Measurements from ENCODE around the gene NVL.
A peak's percentile ranks its signal among the peaks of the same experiment; 100 is the strongest.

NVL gene

GRCh38 chr1:224274970-224275626, 54.9 kb downstream of the NVL start:
- DNase-seq, result no peak

- DNase-seq, result no peak
Measured at GRCh38 chr1:224273641-224274040, 56.3 kb downstream of the NVL start.

DNA sequence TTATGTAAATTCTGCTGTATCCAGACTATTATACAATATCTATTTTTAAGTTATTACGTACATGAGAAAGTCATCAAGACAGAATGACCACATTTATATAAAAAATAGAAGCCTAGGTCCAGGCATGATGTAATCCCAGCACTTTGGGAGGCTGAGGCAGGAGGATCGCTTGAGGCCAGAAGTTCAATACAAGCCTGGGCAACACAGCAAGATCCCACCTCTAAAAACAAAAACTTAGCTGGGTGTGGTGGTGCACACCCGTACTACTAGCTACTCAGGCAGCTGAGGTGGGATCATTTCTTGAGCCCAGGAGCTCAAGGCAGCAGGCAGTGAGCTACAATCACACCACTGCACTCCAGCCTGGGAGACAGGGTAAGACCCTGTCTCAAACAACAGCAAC, 58.9 kb downstream of the NVL start:
- DNase-seq, result no peak

DNA sequence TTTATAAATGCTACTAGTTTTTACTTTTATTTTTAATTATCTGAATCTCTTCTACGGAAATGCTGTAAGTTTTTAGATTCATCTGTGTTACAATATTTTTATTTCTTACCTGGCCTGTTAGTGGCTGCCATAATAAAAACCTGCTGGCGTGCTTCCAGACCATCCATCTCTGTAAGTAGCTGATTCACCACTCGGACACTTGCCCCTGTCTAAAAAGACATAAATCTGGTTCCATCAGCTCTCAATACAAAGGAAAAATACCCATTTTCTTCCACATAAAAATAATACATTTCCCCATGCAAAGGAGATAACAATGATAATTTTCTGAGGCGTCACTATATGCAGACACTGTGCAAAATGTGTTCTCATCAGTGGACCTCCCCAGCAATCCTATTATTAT, 62.0 kb downstream of the NVL start:
- DNase-seq, result no peak

DNA sequence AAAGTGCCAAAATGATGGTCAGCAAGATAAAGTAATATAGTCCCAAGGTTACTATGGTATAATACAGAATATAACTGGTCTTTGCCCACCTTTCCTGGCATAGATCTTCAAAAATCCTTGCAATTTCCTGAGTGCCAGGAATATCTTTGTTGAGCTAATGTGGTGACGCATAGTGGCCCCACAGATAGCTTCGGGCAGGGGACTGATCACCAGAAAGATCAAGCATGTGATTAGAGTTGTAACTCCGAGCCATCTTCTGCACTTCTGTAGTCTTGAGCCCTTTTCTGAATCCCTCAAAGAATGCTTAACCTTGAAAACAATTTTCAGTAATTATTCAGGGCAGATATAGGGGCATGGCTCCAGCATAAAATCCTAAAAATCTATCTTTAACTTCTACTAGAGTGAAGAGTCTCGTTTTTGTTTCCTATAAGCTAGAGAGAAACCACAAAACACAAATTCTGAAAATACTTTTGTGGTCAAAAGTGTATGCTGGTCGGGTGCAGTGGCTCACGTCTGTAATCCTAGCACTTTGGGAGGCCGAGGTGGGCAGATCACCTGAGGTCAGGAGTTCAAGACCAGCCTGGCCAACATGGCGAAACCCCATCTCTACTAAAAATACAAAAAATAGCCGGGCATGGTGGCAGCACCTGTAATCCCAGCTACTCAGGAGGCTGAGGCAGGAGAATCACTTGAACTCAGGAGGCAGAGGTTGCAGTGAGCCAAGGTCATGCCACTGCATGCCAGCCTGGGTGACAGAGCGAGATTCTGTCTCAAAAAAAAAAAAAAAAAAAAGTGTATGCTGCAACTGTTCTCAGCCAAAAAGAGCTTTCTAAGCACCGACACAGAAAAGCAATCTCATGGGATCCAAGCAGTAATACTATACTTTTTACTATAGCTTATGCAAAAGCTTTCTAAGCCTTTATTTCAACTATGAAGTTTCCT, 62.8 kb downstream of the NVL start:
- DNase-seq, result no peak

DNA sequence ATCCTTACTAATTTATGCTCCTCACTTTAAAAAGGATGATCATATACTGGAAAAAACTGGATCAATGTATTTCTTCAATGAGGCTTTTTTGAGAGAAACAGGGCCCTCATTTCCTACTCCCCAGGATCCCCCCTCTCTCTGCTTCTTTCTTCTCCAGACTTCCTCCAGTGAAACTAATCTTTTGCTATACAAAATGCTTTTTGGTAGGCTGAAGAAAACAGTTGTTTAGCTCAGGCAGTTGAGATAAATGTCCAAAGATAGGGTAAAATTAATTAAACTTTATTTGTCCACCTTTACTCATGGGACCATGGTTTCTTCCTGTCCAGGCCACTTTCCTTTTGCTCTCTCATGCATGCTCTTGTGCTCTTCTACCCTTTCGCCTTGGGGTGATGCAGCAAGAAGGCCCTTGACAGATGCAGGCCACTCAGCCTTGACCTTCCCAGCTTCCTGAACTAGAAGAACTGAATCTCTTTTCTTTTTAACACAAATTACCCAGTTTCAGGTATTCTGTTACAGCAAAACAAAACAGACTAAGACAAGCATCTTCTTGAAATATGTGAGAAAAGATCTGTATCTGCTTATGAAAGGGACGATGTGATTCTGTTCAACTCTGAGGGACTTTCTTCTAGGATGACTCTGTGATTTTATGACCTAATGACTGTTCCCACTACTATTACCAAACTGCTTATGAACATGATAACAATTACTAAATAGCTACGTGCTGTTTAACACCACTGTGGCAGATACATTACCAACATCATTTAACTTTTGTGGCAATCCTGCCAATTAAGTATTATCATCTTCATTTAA, 63.7 kb downstream of the NVL start:
- no peak for DNase-seq

DNA sequence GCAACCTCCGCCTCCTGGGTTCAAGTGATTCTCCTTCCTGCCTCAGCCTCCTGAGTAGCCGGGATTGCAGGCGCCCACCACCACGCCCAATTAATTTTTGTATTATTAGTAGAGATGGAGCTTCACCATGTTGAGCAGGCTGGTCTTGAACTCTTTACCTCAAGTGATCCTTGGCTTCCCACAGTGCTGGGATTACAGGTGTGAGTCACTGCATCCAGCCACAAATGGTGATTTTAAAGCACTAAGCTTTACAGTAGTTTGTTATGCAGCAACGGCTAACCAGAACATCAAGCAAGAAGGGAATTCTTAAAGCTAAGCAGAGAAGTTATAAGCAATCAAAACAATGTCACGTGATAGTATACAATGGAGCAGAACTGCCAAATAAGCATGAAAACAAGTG, 65.7 kb downstream of the NVL start:
- DNase-seq, result no peak

- DNase-seq, result peak; percentile 65
Measured at GRCh38 chr1:224262373-224263054, 67.5 kb downstream of the NVL start.

- no peak for DNase-seq
Measured at GRCh38 chr1:224259986-224260385, 70.0 kb downstream of the NVL start.

GRCh38 chr1:224258351-224258750, 71.6 kb downstream of the NVL start:
- DNase-seq, result no peak

DNA sequence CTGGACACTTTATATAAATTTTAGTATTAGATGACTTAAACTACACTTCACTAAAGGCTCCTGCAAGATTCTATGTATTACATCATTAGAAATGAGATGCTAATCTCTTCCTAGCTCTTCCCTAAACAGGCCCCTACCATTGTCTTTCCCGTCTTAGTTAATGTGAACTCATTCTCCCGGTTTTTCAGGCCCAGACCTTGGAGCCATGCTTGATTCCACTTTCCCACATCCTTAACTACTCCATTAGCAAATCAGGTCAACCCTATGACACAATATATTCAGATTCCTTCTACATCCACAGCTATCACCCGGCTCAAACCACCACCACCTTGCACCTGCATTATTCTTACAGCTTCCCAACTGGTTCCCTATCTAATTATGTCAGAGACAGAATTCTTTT, 73.3 kb downstream of the NVL start:
- DNase-seq, result no peak

- DNase-seq, result no peak
Measured at GRCh38 chr1:224253721-224254120, 76.3 kb downstream of the NVL start.

DNA sequence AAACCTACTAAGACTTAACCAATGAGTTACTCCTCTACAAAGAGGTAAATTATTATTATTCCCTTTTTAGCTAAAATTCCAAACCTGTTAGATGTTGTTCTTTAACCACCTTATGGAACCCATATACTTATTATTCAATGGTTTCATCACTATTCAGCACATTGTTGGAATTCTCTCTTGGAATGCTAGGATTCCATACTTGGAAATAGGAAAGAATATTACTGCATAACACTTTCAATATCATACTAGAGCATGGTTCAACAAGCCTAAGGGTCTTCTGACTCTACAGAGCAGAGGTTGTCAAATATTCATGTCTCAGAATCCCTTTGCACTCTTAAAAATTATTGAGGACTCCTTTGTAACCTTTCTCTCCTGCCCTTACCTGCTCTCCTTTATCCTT, 77.5 kb downstream of the NVL start:
- DNase-seq, result no peak

DNA sequence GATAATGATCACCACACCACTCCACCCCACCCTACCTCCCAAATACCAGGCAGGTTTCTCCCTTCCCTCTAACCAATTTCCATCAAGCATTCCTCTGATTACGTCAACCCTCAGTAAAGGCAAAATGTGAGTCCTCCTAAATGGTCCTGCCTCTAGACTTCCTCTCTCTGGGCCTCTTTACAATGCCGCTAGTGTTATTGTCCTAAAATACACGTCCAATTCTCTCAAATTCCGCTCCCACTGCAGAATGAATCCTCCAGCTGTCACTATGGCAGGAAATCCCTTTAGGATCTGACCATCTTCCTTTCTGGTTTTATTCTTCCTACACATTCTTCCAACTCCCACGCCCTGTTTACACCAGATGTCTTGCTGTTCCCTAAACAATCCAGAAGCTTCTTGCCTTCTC, 78.2 kb downstream of the NVL start:
- no peak for DNase-seq

DNA sequence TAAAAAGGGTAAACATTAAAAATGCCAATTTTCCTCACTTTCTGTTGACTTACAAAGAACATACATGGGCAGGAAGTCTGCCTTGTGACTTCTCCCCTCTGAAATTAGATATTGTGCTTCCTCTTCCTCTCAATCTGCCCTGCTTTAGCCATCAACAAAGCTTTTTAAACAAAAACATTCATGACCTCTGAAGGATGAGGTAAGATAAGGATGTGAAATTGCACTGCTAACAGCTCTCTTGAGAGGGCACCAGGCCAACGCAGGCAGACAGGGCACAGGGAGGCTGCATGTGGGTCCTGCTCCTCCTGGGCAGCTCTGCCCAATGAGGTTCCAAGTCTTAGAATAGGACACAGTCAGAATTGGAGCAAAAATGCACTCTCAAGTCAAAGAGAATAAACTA, 84.8 kb downstream of the NVL start:
- peak; percentile 65 for DNase-seq

GRCh38 chr1:224238756-224239155, 91.2 kb downstream of the NVL start:
- no peak for DNase-seq

DNA sequence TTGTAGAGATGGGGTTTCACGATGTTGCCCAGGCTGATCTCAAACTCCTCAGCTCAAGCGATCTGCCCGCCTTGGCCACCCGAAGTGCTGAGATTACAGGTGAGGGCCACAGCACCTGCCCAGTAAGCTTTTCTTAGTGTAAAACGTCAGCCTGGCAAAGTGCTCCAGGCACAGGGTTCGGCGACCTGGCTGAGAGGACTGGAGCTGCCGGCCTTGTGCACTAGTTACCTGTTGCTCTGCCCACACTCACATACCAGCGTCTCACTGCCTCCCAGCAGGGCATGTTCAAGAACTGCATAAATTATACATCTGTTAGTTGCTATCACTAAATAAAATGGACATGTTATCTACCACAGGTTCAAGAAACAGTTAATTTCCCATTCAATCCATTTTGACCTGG, 91.8 kb downstream of the NVL start:
- DNase-seq, result no peak

DNA sequence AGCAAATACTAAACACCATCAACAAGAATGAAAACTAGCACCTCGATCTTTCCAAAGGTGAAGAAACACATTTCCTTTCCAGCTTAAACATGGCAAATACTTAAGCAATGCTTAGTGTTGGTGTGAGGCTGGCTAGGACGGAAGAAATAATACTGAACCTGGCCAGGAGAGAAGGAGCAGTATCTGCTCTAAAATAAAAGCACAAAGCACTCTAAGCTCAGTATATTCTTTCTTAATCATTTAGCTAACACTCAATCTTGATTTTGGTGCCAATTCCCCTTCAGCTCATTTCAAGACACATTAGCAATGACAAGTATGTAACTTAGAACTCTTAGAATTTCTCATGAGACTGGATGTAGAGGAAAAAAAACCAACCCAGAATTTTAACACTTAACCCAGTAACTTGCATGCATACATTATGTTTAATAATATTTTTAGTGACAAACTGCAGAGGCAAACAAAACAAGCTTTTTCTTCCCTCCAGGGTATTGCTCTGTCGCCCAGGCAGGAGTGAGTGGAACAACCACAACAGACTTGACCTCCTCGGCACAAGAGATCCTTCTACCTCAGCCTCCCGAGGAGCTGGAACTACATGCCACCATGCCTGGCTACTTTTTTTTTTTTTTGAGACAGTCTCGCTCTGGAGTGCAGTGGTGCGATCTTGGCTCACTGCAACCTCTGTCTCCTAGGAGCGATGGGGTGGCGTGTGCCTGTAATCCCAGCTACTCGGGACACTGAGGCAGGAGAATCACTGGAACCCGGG, 92.7 kb downstream of the NVL start:
- DNase-seq, result no peak

- DNase-seq, result no peak
Measured at GRCh38 chr1:224235813-224236493, 94.0 kb downstream of the NVL start.

GRCh38 chr1:224234017-224234416, 96.0 kb downstream of the NVL start:
- no peak for DNase-seq

DNA sequence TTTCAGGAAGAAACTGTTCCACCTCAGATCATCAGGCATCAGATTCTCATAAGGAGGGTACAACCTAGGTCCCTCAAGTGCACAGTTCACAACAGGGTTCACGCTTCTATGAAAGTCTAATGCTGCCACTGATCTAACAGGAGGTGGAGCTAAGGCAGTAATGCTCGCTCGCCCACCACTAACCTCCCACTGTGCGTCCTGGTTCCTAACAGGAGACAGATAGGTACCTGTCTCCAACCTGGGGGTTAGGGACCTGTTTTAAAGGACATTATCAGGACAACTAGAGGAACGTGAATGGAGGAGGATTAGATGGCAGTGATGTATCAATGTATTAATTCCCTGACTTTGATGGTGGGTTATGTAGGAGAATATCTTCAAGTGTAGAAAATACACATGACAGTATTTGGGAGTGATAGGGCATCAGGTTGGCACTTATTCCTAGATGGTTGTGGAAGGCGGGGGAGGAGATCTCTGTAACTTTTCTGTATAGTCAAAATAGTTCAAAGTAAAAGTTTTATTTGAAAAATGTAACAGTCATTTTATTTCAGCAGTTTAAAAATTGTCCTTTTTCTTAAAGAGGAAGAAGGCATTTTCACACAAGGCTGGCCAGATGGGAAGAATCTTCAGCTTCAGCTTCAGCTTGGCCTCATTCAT, 103.0 kb downstream of the NVL start:
- DNase-seq, result no peak
